ENCODE results near the gene SLC44A1.

Gene SLC44A1

GRCh38 chr9:105302728-105303127, 58.3 kb downstream of the SLC44A1 start:
- no peak for DNase-seq (ENCODE audit: low spot score)

- DNase-seq (ENCODE audit: low spot score): no peak
Measured at GRCh38 chr9:105305856-105306255, 61.4 kb downstream of the SLC44A1 start.

- no peak for DNase-seq (ENCODE audit: low spot score)
Measured at GRCh38 chr9:105306351-105307140, 62.1 kb downstream of the SLC44A1 start.

- no peak for DNase-seq (ENCODE audit: low spot score)
Measured at GRCh38 chr9:105307591-105308130, 63.2 kb downstream of the SLC44A1 start.

DNA sequence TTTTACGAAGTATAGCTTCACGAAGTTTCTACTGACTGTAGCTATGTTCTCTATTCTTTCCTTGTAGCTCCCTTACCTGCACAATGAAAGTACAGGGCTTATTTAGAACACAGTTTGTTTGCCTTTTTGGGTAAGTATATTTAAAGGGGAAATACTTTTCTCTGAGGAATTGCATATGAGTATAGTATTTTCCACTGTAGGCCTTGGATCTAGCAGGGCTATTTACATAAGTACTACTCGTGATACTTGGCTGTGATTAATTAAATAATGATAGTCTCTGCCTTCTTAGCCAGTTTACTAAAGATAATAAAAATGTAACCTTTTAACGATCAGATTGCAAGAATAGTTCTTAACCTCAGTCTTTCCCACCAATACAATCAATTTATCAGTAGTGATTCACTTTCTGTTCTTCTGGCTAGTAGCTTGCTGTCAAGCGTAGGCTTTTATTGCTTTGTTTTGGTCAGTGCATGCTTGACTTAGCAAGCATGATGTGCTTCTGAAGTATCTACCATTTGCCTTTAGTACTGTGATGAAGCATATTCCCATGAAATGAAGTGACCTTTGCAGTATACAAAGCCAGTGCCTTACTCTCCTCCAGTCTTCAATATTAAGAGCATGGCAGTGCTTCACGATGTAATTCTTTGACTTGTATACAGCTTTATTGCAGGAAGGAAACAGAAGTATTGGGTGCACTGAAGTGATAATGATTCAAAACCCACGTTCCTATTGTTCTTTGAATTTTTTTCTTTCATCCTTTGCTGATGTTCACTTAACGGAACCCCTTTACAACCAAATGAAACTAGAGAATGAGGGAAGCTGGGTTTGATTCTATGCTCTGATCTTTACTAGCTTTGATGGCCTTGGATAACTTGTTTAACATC, 64.2 kb downstream of the SLC44A1 start:
- no peak for DNase-seq (ENCODE audit: low spot score)

- DNase-seq (ENCODE audit: low spot score): no peak
Measured at GRCh38 chr9:105309531-105309931, 65.1 kb downstream of the SLC44A1 start.

DNA sequence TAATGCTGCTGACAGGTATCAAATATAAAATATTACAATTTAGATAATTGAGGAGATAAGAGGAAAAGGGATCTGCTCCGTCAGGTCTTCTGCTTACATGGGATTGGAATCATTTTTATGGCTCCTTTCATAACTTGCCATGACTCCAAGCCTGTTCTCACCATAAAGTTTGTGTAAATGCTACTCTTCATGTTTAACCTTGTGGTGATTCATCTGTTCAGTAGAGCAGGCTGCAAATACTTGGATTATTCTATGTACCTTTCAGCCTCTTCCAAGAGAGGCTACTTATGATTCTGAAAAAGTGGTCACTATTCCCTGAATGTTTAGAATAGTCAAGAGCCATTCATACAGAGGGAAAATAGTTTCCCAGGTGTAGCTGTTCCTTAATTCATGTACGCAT, 66.9 kb downstream of the SLC44A1 start:
- DNase-seq (ENCODE audit: low spot score): no peak

DNA sequence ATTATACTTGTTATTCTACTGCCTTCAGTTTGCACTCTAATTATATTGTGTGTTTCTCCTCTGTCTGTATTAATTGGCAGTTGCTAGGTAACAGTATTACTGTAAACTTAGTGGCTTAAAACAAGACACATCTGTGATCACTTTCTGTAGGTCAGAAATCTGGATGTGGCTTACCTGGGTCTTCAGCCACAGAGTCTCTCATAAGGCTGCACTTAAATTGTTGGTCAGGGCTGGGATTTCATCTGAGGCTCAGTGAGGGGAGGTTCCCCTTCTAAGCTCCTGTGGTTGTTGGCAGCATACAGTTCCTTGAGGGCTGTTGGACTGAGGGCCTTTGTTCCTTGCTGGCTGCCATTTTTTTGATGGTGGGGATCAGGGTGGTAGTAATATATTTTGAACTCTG, 68.8 kb downstream of the SLC44A1 start:
- no peak for DNase-seq (ENCODE audit: low spot score)

DNA sequence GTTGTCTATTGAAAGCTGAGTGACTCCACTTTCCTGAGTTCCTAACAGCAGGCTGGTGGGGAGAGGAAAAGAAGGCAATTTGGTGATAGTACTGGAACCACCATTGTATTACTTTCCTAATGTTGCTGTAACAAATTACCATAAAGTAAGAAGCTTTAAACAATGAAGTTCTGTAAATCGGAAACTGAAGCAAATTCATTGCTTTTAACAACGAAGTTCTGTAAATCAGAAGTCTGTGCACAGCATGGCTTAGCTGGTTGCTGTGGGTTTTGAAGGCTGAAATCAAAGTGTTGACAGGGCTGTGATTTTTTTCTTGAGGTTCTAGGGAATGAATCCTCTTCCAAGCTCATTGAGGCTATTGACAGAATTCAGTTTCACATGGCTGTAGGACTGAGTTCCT, 72.3 kb downstream of the SLC44A1 start:
- no peak for DNase-seq (ENCODE audit: low spot score)

DNA sequence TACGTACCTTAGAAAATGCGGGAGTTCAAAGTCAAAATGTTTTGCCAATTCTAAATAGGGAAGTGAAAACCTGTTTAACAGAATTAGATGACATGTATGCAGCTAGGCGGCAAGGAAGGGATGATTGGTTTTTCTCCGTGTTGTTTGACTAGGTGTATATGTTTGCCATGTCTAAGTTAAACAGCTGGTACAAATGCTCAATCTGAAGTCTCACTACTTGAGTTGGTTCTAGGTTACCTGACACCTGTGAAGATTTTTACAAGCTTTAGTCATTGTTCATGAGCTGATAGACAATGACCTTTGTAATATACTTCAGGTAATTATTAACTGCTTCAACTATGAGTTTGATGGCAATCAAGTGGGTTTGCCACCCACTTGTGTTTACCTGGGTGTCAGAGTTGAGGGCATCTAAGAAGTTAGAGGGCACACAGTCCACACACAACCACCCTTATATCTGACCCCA, 74.3 kb downstream of the SLC44A1 start:
- no peak for DNase-seq (ENCODE audit: low spot score)

- no peak for DNase-seq (ENCODE audit: low spot score)
Measured at GRCh38 chr9:105319202-105319813, 74.9 kb downstream of the SLC44A1 start.

DNA sequence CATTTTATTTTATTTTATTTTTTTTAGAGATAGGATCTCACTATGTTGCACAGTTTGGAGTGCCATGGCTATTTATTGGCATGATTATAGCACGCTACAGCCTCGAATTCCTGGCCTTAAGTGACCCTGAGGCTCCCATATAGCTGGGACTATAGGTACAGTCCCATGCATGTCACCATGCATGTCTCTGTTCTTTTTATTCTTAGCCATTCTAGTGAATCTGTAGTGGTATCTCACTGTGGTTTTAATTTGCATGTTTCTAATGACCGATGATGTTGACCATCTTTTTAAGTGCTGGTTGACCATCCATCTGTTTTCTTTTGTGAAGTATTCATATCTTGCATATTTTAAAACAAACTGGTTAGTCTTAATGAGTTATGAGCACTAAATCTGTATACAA, 76.1 kb downstream of the SLC44A1 start:
- DNase-seq (ENCODE audit: low spot score): no peak

- no peak for DNase-seq (ENCODE audit: low spot score)
Measured at GRCh38 chr9:105328296-105328695, 83.8 kb downstream of the SLC44A1 start.

DNA sequence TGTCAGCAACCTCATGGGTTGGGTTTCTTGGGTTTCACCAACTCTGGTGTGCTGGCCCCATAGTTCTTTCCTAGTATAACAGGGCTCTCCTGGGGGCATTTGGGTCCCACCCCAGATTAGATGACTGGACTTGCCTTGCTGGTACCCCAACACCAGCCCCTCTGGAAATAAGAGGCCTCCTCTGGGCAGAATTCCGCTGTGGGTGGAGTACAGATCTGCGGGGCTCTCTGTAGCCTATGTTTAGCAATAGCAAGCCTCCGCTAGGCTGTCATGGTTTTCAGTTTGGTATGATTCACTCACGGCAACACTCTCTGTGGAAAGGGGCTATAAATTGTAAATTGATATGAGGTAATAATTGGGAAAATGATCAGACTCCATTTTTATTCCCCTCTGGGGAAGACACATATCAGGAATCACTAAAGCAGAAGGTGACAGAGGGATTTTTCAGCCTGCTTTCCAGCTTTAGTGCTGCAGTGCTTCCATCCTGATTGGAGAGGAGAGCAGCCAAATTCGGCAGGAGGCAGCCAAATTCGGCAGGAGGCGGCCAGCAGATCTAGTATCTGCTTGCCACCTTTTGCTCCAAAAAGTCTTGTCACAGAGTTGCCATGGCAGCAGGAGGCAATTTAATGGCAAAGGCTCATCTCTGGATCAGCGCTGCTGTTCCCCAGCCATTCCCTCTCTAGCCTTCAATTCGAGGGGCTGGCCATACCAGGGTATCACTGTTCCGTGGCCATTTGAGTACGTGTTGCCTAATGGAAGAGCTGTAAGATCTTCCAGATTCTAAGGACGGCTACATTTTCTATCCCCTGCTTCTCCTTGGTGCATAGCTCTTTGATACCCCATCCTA, 84.6 kb downstream of the SLC44A1 start:
- no peak for DNase-seq (ENCODE audit: low spot score)

GRCh38 chr9:105329719-105330062, 85.2 kb downstream of the SLC44A1 start:
- DNase-seq (ENCODE audit: low spot score): no peak

GRCh38 chr9:105330201-105330600, 85.8 kb downstream of the SLC44A1 start:
- DNase-seq (ENCODE audit: low spot score): no peak

DNA sequence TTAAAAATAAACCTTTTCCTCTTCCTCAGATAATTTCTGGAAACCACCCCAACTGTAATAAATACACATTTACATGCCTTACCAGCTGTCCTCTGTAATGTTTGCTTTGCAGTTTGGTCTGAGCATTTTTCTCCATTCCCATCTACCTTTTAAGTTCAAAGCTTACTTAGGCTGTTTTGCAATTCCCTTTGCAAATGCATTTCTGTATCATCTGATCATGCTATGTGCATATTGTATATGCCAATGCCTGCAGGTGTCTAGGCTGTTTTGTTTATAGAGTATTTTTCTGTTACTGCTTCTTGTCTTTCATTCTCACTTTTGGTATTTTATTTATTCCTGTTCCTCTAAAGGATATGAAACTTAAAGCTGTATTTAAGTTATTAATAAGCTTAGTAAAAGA, 86.3 kb downstream of the SLC44A1 start:
- no peak for DNase-seq (ENCODE audit: low spot score)

GRCh38 chr9:105331160-105331559, 86.7 kb downstream of the SLC44A1 start:
- DNase-seq (ENCODE audit: low spot score): no peak

GRCh38 chr9:105331755-105332154, 87.3 kb downstream of the SLC44A1 start:
- no peak for DNase-seq (ENCODE audit: low spot score)

GRCh38 chr9:105332471-105332870, 88.0 kb downstream of the SLC44A1 start:
- DNase-seq (ENCODE audit: low spot score): peak; percentile 10

- no peak for DNase-seq (ENCODE audit: low spot score)
Measured at GRCh38 chr9:105333076-105333475, 88.6 kb downstream of the SLC44A1 start.

GRCh38 chr9:105333811-105334210, 89.4 kb downstream of the SLC44A1 start:
- DNase-seq (ENCODE audit: low spot score): no peak
